ENCODE data around the gene PREX1.

The PREX1 gene

DNA sequence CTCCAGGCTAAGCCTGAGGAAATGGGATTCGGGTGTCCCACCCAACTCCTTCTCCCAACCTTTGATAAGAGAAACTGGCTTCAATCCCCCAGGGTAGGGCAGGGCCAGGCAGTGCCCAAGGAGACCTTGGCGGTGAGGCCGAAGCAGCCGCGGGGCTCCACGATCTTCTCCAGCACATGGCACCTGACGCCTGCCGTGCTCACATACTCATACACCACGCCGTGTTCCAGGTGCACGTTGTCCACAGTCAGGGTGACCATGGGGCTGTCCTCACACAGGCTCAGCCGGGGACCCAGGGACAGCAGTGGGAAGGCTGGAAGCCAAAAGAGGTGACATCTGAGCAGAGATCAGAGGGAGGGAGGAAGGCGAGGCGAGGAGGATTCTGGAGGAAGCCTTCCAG, 176.5 kb downstream of the PREX1 start:
- H3K4me3 ChIP-seq (ENCODE audit: low read length): no peak overlapping the region
- TF ChIP-seq, protein P1, sequence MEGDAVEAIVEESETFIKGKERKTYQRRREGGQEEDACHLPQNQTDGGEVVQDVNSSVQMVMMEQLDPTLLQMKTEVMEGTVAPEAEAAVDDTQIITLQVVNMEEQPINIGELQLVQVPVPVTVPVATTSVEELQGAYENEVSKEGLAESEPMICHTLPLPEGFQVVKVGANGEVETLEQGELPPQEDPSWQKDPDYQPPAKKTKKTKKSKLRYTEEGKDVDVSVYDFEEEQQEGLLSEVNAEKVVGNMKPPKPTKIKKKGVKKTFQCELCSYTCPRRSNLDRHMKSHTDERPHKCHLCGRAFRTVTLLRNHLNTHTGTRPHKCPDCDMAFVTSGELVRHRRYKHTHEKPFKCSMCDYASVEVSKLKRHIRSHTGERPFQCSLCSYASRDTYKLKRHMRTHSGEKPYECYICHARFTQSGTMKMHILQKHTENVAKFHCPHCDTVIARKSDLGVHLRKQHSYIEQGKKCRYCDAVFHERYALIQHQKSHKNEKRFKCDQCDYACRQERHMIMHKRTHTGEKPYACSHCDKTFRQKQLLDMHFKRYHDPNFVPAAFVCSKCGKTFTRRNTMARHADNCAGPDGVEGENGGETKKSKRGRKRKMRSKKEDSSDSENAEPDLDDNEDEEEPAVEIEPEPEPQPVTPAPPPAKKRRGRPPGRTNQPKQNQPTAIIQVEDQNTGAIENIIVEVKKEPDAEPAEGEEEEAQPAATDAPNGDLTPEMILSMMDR (conservative IDR thresholded peaks at IDR 0.05; ENCODE audit: low read length): no peak
- no peak for DNase-seq (ENCODE audit: low read depth)

DNA sequence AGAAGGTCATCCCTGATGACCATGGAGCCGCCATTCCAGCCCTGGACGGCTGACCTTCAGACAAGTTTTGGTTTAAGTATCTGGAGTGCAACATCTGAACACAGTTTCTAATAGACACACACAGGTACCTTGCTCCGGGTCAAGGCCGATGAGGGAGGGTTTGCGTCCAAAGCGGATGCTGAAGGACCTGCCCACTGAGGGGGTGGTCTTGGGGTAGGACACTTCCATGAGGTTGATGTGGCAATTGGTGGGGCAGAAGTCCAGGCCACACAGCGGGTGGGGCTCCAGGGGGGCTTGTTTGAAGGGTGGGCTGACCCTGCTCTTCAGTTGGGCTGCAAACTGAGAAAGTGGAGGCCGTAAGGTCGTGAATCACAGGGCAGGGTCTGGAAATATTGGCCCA, 177.9 kb downstream of the PREX1 start:
- DNase-seq (ENCODE audit: low read depth): no peak
- TF ChIP-seq, protein P1 (conservative IDR thresholded peaks at IDR 0.05; ENCODE audit: low read length): no peak
- no peak overlapping the region for H3K4me3 ChIP-seq (ENCODE audit: low read length)

DNA sequence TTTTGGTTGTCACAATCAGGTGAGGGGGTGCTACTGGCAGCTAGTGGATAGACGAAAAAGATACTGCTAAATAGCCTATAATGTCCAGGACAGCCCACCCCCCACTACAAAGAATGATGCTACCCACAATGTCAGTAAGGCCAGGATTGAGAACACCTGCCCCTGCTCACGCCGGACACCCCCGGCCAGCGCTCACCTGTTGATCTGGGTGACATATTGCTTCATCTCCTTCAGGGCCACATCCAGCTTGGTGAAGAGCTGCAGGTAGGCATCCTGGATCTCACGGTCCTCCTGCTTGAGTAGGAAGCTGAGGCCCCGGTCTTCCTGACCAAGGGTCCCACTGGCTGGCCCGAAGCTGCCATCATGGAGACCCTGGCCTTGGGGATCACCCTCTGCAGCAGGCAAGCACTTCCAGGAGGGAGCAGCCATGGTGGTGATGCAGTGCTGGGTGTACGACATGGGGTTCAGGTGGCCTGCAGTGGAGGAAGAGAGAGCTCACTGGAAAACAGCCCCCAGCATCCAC, 178.6 kb downstream of the PREX1 start:
- no peak overlapping the region for H3K4me3 ChIP-seq (ENCODE audit: low read length)
- DNase-seq (ENCODE audit: low read depth): no peak
- TF ChIP-seq, protein P1 (conservative IDR thresholded peaks at IDR 0.05; ENCODE audit: low read length): no peak

DNA sequence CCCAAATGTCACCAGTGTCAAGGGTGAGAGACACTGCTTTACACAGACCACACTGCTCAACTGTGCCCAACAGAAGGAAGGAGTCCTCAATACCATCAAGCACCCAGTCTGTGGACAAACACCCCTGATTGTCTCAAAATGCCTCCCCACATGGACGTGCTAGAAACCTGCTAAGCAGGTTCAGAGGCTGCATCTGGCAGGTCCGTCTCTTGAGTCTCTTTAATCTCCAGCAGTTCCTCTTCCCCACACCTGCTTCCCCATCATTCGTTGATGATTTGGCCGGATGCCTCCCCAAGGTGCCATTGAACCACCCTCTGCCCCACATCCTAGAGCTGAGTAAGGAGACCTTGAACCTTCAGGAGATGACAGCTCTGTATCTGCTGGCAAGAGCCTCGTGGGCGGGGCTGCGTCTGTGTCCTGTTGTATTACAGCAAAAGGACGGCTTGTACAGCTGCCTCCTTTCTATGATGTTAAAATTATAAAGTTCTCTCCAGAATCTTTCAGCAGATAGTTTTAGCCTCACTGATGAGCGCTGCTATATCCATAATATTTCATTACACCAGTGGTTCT, 179.2 kb downstream of the PREX1 start:
- H3K4me3 ChIP-seq (ENCODE audit: low read length): no peak overlapping the region
- TF ChIP-seq, protein P1 (conservative IDR thresholded peaks at IDR 0.05; ENCODE audit: low read length): no peak
- DNase-seq (ENCODE audit: low read depth): no peak

DNA sequence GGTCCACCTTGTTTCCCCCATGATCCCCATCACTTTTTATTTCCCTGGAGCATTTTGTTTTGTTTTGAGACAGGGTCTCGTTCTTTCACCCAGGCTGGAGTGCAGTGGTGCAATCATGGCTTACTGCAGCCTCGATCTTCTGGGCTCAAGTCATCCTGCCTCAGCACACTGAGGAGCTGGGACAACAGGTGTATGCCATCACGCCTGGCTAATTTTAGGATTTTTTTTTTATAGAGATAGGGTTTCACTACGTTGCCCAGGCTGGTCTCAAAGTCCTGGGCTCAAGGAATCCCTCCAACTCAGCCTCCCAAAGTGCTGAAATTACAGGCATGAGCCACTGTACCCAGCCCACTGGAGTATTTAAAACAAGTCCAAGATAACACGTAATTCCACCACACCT, 179.9 kb downstream of the PREX1 start:
- DNase-seq (ENCODE audit: low read depth): no peak
- TF ChIP-seq, protein P1 (conservative IDR thresholded peaks at IDR 0.05; ENCODE audit: low read length): no peak
- no peak overlapping the region for H3K4me3 ChIP-seq (ENCODE audit: low read length)

DNA sequence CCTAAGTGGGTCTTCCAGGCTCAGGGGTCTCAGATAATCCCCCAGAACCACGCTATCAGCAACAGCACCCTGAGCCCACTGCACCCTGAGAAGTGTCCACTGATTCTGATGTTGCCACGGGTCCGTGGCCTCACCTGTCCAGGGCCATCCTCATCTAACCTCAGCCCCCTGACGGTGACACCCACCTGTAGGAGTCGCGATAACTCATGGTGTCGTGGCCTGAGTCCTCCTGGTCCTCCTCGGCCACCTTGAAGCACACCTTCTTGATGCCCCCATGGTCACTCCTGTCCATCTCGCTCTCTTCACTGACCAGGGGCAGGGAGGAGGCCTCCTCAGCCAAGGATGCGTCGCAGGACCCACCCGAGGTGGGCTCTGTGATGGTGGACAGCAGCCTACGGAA, 182.1 kb downstream of the PREX1 start:
- H3K4me3 ChIP-seq (ENCODE audit: low read length): no peak overlapping the region
- no peak for DNase-seq (ENCODE audit: low read depth)
- TF ChIP-seq, protein P1 (conservative IDR thresholded peaks at IDR 0.05; ENCODE audit: low read length): no peak

DNA sequence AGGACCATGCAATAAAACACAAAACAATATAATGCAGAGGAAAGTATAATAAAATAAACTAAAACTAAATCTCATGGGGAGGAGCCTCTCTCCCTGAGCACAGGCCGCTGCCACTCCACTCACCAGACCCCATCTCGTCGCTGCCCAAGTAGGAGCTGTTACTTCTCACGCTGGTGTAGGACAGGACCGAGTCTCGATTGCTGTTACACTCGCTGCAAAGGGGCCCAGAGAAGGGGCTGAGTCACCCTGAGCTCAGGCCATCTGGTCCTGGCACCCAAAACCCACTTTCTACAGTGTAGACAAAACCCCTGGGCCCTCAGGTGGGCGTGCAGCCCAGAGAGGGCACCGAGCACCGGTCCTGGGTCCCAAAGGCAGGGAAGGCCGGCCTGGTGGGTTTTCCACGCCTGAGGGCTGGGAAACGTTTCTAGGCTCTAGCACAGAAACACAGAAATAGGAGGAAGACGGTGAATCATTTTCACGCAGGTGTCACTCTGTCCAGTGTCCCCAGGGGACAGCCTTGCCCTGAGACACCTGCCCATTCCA, 183.4 kb downstream of the PREX1 start:
- no peak overlapping the region for H3K4me3 ChIP-seq (ENCODE audit: low read length)
- DNase-seq (ENCODE audit: low read depth): no peak
- TF ChIP-seq, protein P1 (conservative IDR thresholded peaks at IDR 0.05; ENCODE audit: low read length): no peak

All from AG10803 (cell line).